HG02798 (cell line): Measurements from ENCODE around the gene NUDT8.
"Not testable (repeated sequence)": the region's sequence is repeated elsewhere in the genome, so short reads cannot be mapped to it uniquely, and the experiment has no call there.

Source experiments
- ATAC-seq: cut with Tn5 transposase; IDR thresholded peaks from one replicate; pipeline ENCODE4 v1.9.1; 2021; ENCODE audit warnings: mild to moderate bottlenecking; ENCODE audit not compliant: unreplicated experiment, poor library complexity

NUDT8 gene

GRCh38 chr11:67644042-67644441 lies 14.3 kb upstream of the NUDT8 start:
- ATAC-seq: no peak

- no peak for ATAC-seq
Observed at GRCh38 chr11:67642173-67643120, 12.7 kb upstream of the NUDT8 start.

GRCh38 chr11:67641338-67642172 lies 11.8 kb upstream of the NUDT8 start:
- no peak for ATAC-seq

GRCh38 chr11:67640758-67641337 lies 11.1 kb upstream of the NUDT8 start:
- no peak for ATAC-seq

GRCh38 chr11:67640021-67640757 lies 10.5 kb upstream of the NUDT8 start:
- peak; percentile 52 for ATAC-seq

GRCh38 chr11:67639438-67639859 lies 9.7 kb upstream of the NUDT8 start, which contains the start of gene TBX10:
TBX10 (minus strand) TSS chr11:67639763; CDS start chr11:67639472, 291 bp downstream.
- no peak for ATAC-seq

GRCh38 chr11:67638535-67639437 lies 9.0 kb upstream of the NUDT8 start:
- no peak for ATAC-seq

- not testable (repeated sequence) for ATAC-seq
Observed at GRCh38 chr11:67637441-67637840, 7.7 kb upstream of the NUDT8 start.

- ATAC-seq: no peak
Observed at GRCh38 chr11:67636962-67637361, 7.2 kb upstream of the NUDT8 start.

GRCh38 chr11:67635231-67635521 lies 5.4 kb upstream of the NUDT8 start:
- no peak for ATAC-seq

GRCh38 chr11:67634366-67635230 lies 4.9 kb upstream of the NUDT8 start:
- ATAC-seq: no peak

GRCh38 chr11:67633758-67634365 lies 4.1 kb upstream of the NUDT8 start:
- ATAC-seq: no peak

- no peak for ATAC-seq
Observed at GRCh38 chr11:67632982-67633755, 3.4 kb upstream of the NUDT8 start.

- no peak for ATAC-seq
Observed at GRCh38 chr11:67632175-67632981, 2.6 kb upstream of the NUDT8 start.

GRCh38 chr11:67631853-67632174 lies 2.1 kb upstream of the NUDT8 start:
- ATAC-seq: no peak

- no peak for ATAC-seq
Observed at GRCh38 chr11:67631411-67631810, 1.7 kb upstream of the NUDT8 start.

GRCh38 chr11:67630943-67631331 lies 1.2 kb upstream of the NUDT8 start:
- no peak for ATAC-seq
